T-helper 17 cell (primary cell): Measurements from ENCODE around the gene GRID1. TPM values are rescaled to one million over a fixed set of nuclear protein-coding genes. Genes with fewer than 3 reads are reported as not detected.

ENCODE experiments used
- ATAC-seq: fragments of 150-1000 bp; cut with Tn5 transposase; 2 replicates; pipeline ENCODE4 v1.10.0; 2021; ENCODE audit warnings: mild to moderate bottlenecking, moderate library complexity
- DNase-seq, 3 donors: peaks; one replicate each; pipeline versions ENCODE4 v3.0.0 to v3.0.0-alpha.2; 2020 to 2021
- H3K9me3 ChIP-seq: one replicate; pipeline ENCODE4 v1.7.0; 2013; ENCODE audit warnings: low read length, mild to moderate bottlenecking; ENCODE audit not compliant: control insufficient read depth, poor library complexity, severe bottlenecking
- H3K27ac Mint-ChIP-seq: one replicate; pipeline ENCODE4 v1.8.0; 2022; ENCODE audit warnings: mild to moderate bottlenecking, moderate library complexity, mixed read lengths
- H3K27me3 Mint-ChIP-seq: one replicate; pipeline ENCODE4 v1.8.0; 2022; ENCODE audit warnings: mixed read lengths
- H3K36me3 Mint-ChIP-seq: one replicate; pipeline ENCODE4 v1.8.0; 2022; ENCODE audit warnings: low read depth, mixed read lengths
- H3K4me1 Mint-ChIP-seq: one replicate; pipeline ENCODE4 v1.8.0; 2022; ENCODE audit warnings: mild to moderate bottlenecking, mixed read lengths
- H3K4me3 Mint-ChIP-seq: one replicate; pipeline ENCODE4 v1.8.0; 2022; ENCODE audit warnings: mild to moderate bottlenecking, moderate library complexity, mixed read lengths
- total RNA-seq, 4 donors: library from RNA in 2 of 4; stranded (reverse) in 2 of 4; gene quantifications; one replicate each; pipeline ENCODE4 v1.2.3 and lab custom pipeline; 2022 to 2026

Gene GRID1
- total RNA-seq, 2 donors from 2014 or later, result not detected

GRCh38 chr10:86371691-86372090 lies 5.1 kb upstream of the GRID1 start:
- peaks cover 8% of the 10 kb centered on the region for H3K36me3 Mint-ChIP-seq
- peaks cover 76% of the 10 kb centered on the region for H3K27me3 Mint-ChIP-seq
- H3K4me1 Mint-ChIP-seq, result peaks cover 2% of the 10 kb centered on the region
- no peak for DNase-seq
- H3K4me3 Mint-ChIP-seq, result no peak overlapping the region
- H3K27ac Mint-ChIP-seq, result no peak overlapping the region
- no peak for ATAC-seq
- no peaks in the 10 kb centered on the region for H3K9me3 ChIP-seq

GRCh38 chr10:86371116-86371515 lies 4.5 kb upstream of the GRID1 start:
- DNase-seq (no peak), ATAC-seq (no peak)
- H3K4me1 Mint-ChIP-seq, result peaks cover 2% of the 10 kb centered on the region
- H3K27ac Mint-ChIP-seq, result no peak overlapping the region
- peaks cover 8% of the 10 kb centered on the region for H3K36me3 Mint-ChIP-seq
- no peak overlapping the region for H3K4me3 Mint-ChIP-seq
- H3K9me3 ChIP-seq, result no peaks in the 10 kb centered on the region
- peaks cover 76% of the 10 kb centered on the region for H3K27me3 Mint-ChIP-seq

- no peaks in the 10 kb centered on the region for H3K9me3 ChIP-seq
- no peak for ATAC-seq
- DNase-seq, result no peak
- H3K27me3 Mint-ChIP-seq, result peaks cover 82% of the 10 kb centered on the region
- H3K4me1 Mint-ChIP-seq, result peaks cover 6% of the 10 kb centered on the region
- no peak overlapping the region for H3K27ac Mint-ChIP-seq
- no peak overlapping the region for H3K4me3 Mint-ChIP-seq
- H3K36me3 Mint-ChIP-seq, result peaks cover 12% of the 10 kb centered on the region
These were observed 3.5 kb upstream of the GRID1 start for GRCh38 chr10:86370006-86370585.

GRCh38 chr10:86368987-86369386 lies 2.4 kb upstream of the GRID1 start:
- peaks cover 12% of the 10 kb centered on the region for H3K36me3 Mint-ChIP-seq

GRCh38 chr10:86368046-86368445 lies 1.5 kb upstream of the GRID1 start:
- Mint-ChIP-seq H3K4me1 (peaks cover 6% of the 10 kb centered on the region), H3K36me3 (peaks cover 12% of the 10 kb centered on the region), H3K27me3 (peaks cover 76% of the 10 kb centered on the region), H3K4me3 (peak overlapping the region; percentile 74), H3K27ac (no peak overlapping the region)
- ATAC-seq (no peak), DNase-seq (no peak)
- no peaks in the 10 kb centered on the region for H3K9me3 ChIP-seq

More at GRCh38 chr10:86368987-86369386, 2.4 kb upstream of the GRID1 start:
- Mint-ChIP-seq H3K4me1 (peaks cover 6% of the 10 kb centered on the region), H3K27ac (no peak overlapping the region), H3K4me3 (peak overlapping the region; percentile 2), H3K27me3 (peaks cover 81% of the 10 kb centered on the region)
- ATAC-seq (no peak), DNase-seq (no peak)
- no peaks in the 10 kb centered on the region for H3K9me3 ChIP-seq

- Mint-ChIP-seq H3K4me3 (peak overlapping the region; percentile 36), H3K27me3 (peaks cover 78% of the 10 kb centered on the region), H3K36me3 (peaks cover 12% of the 10 kb centered on the region), H3K27ac (no peak overlapping the region), H3K4me1 (peaks cover 6% of the 10 kb centered on the region)
- ATAC-seq, result no peak
- no peaks in the 10 kb centered on the region for H3K9me3 ChIP-seq
- DNase-seq, result no peak
These were observed 757 bp upstream of the GRID1 start for GRCh38 chr10:86367152-86367951.

GRCh38 chr10:86366902-86367151 lies 232 bp upstream of the GRID1 start:
- ATAC-seq (no peak), DNase-seq (no peak)
- peak overlapping the region; percentile 36 for H3K4me3 Mint-ChIP-seq
- no peaks in the 10 kb centered on the region for H3K9me3 ChIP-seq
- H3K36me3 Mint-ChIP-seq, result peaks cover 12% of the 10 kb centered on the region
- peaks cover 6% of the 10 kb centered on the region for H3K4me1 Mint-ChIP-seq
- no peak overlapping the region for H3K27ac Mint-ChIP-seq
- peaks cover 75% of the 10 kb centered on the region for H3K27me3 Mint-ChIP-seq

- H3K9me3 ChIP-seq, result no peaks in the 10 kb centered on the region
- H3K36me3 Mint-ChIP-seq, result peaks cover 10% of the 10 kb centered on the region
- no peak overlapping the region for H3K27ac Mint-ChIP-seq
- DNase-seq (no peak), ATAC-seq (no peak)
- H3K4me1 Mint-ChIP-seq, result peaks cover 5% of the 10 kb centered on the region
- H3K4me3 Mint-ChIP-seq, result peak overlapping the region; percentile 89
- peaks cover 75% of the 10 kb centered on the region for H3K27me3 Mint-ChIP-seq
These were observed 1.1 kb downstream of the GRID1 start for GRCh38 chr10:86365346-86366032.

- H3K4me3 Mint-ChIP-seq, result peak overlapping the region; percentile 89
- no peak for ATAC-seq
- H3K27ac Mint-ChIP-seq, result no peak overlapping the region
- DNase-seq, result no peak
- peaks cover 67% of the 10 kb centered on the region for H3K27me3 Mint-ChIP-seq
- H3K4me1 Mint-ChIP-seq, result peaks cover 5% of the 10 kb centered on the region
- H3K9me3 ChIP-seq, result no peaks in the 10 kb centered on the region
- H3K36me3 Mint-ChIP-seq, result peaks cover 8% of the 10 kb centered on the region
These were observed 1.9 kb downstream of the GRID1 start for GRCh38 chr10:86364491-86365345.

- H3K4me3 Mint-ChIP-seq, result peak overlapping the region; percentile 45
- H3K27me3 Mint-ChIP-seq, result peaks cover 63% of the 10 kb centered on the region
- no peaks in the 10 kb centered on the region for H3K9me3 ChIP-seq
- peaks cover 5% of the 10 kb centered on the region for H3K4me1 Mint-ChIP-seq
- H3K27ac Mint-ChIP-seq, result no peak overlapping the region
- peaks cover 8% of the 10 kb centered on the region for H3K36me3 Mint-ChIP-seq
- ATAC-seq (no peak), DNase-seq (no peak)
These were observed 2.6 kb downstream of the GRID1 start for GRCh38 chr10:86363833-86364490.

- Mint-ChIP-seq H3K27ac (no peak overlapping the region), H3K27me3 (peaks cover 60% of the 10 kb centered on the region)
- no peak for ATAC-seq
These were observed 3.3 kb downstream of the GRID1 start for GRCh38 chr10:86363184-86363832.

GRCh38 chr10:86362586-86363183 lies 3.9 kb downstream of the GRID1 start:
- no peaks in the 10 kb centered on the region for H3K9me3 ChIP-seq
- ATAC-seq, result no peak
- H3K27ac Mint-ChIP-seq, result no peak overlapping the region
- H3K36me3 Mint-ChIP-seq, result peaks cover 4% of the 10 kb centered on the region
- peaks cover 54% of the 10 kb centered on the region for H3K27me3 Mint-ChIP-seq
- peaks cover 5% of the 10 kb centered on the region for H3K4me1 Mint-ChIP-seq
- no peak for DNase-seq
- H3K4me3 Mint-ChIP-seq, result peak overlapping the region; percentile 43

More at GRCh38 chr10:86363184-86363832, 3.3 kb downstream of the GRID1 start:
- no peaks in the 10 kb centered on the region for H3K9me3 ChIP-seq
- peaks cover 5% of the 10 kb centered on the region for H3K4me1 Mint-ChIP-seq
- H3K4me3 Mint-ChIP-seq, result peak overlapping the region; percentile 43
- H3K36me3 Mint-ChIP-seq, result peaks cover 8% of the 10 kb centered on the region
- DNase-seq, result no peak
